MM.1S (cell line): ENCODE measurements around the gene PRSS27.

Experiments
- EZH2phosphoT487 ChIP-seq: fragments of 300-600 bp; sonication (generic); IDR thresholded peaks from 2 replicates; pipeline ENCODE4 v1.6.1; 2018; ENCODE audit warnings: antibody characterized with exemption, low read length
- TF ChIP-seq, protein P1 (sequence below): fragments of 300-600 bp; sonication (generic); IDR thresholded peaks from 2 replicates; pipeline ENCODE4 v1.5.1; 2016; ENCODE audit warnings: antibody characterized with exemption, low read length, mixed read lengths

DNA sequence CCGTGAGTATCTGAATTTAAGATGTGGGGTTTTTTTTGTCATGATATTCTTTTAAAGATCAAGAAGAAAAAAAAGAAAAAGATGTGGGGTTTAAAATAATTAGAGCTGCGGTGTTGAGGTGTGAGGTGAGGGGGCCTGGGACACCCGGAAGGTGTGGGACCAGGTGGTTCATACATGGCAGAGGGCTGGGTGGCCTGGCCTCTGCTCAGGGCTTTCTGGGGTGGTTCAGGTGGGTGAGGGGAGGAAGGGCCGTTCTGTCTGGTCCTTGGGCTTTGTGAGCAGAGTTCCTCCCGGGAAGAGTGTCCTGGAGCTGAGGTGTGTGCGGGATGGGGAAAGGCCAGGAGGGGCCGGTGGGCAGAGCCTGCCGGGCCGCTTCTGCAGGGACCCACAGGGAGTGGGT lies 5.0 kb downstream of the PRSS27 start:
- TF ChIP-seq, protein P1, sequence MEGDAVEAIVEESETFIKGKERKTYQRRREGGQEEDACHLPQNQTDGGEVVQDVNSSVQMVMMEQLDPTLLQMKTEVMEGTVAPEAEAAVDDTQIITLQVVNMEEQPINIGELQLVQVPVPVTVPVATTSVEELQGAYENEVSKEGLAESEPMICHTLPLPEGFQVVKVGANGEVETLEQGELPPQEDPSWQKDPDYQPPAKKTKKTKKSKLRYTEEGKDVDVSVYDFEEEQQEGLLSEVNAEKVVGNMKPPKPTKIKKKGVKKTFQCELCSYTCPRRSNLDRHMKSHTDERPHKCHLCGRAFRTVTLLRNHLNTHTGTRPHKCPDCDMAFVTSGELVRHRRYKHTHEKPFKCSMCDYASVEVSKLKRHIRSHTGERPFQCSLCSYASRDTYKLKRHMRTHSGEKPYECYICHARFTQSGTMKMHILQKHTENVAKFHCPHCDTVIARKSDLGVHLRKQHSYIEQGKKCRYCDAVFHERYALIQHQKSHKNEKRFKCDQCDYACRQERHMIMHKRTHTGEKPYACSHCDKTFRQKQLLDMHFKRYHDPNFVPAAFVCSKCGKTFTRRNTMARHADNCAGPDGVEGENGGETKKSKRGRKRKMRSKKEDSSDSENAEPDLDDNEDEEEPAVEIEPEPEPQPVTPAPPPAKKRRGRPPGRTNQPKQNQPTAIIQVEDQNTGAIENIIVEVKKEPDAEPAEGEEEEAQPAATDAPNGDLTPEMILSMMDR, result no peak
- no peak for TF ChIP-seq EZH2phosphoT487
